Stimulated activated CD4-positive, alpha-beta T cell treated with anti-CD3 and anti-CD28 coated beads, TNF-alpha, amount 100 ng/mL, for 1 hour (primary cell): ENCODE data around the gene CRPPA.
"Not testable (repeated sequence)": the region's sequence is repeated elsewhere in the genome, so short reads cannot be mapped to it uniquely, and the experiment has no call there.

Source experiments
- DNase-seq, 3 donors: peaks; one replicate each; pipeline ENCODE4 v3.0.0-alpha.2; 2020; ENCODE audit warnings: low read depth in 3 of 3, low spot score in 1 of 3

Gene CRPPA

GRCh38 chr7:16421333-16422102 is at the start of gene CRPPA:
TSS of gene CRPPA (minus strand) at chr7:16421538. CDS start at chr7:16421322, 216 bp downstream.
- DNase-seq = peak in 1 of 3 donors; percentile 33

- no peak for DNase-seq
Observed at GRCh38 chr7:16465469-16466361, 44.4 kb upstream of the CRPPA start, which contains the start of gene SOSTDC1. TSS of gene SOSTDC1 (minus strand) at chr7:16465738. CDS start at chr7:16465668, 70 bp downstream.

- DNase-seq = no peak
Observed at GRCh38 chr7:16463949-16464715, 42.8 kb upstream of the CRPPA start.

- no peak for DNase-seq
Observed at GRCh38 chr7:16463520-16463919, 42.2 kb upstream of the CRPPA start.

- no peak for DNase-seq
Observed at GRCh38 chr7:16462431-16462889, 41.1 kb upstream of the CRPPA start.

GRCh38 chr7:16460789-16461493 is 39.6 kb upstream of the CRPPA start:
- DNase-seq = no peak

GRCh38 chr7:16456303-16456702 is 35.0 kb upstream of the CRPPA start:
- DNase-seq = not testable (repeated sequence)

GRCh38 chr7:16455591-16455990 is 34.3 kb upstream of the CRPPA start:
- DNase-seq = no peak

- DNase-seq = no peak
Observed at GRCh38 chr7:16450366-16450765, 29.0 kb upstream of the CRPPA start.

- no peak for DNase-seq
Observed at GRCh38 chr7:16447876-16448275, 26.5 kb upstream of the CRPPA start.

GRCh38 chr7:16446508-16446907 is 25.2 kb upstream of the CRPPA start:
- DNase-seq = no peak

- not testable (repeated sequence) for DNase-seq
Observed at GRCh38 chr7:16443871-16444270, 22.5 kb upstream of the CRPPA start.

GRCh38 chr7:16438988-16439387 is 17.6 kb upstream of the CRPPA start:
- no peak for DNase-seq

GRCh38 chr7:16436306-16436705 is 15.0 kb upstream of the CRPPA start:
- DNase-seq = no peak

- no peak for DNase-seq
Observed at GRCh38 chr7:16433568-16434122, 12.3 kb upstream of the CRPPA start.

- no peak for DNase-seq
Observed at GRCh38 chr7:16432425-16432731, 11.0 kb upstream of the CRPPA start.

GRCh38 chr7:16431646-16432424 is 10.5 kb upstream of the CRPPA start:
- DNase-seq = no peak

GRCh38 chr7:16430133-16430532 is 8.8 kb upstream of the CRPPA start:
- DNase-seq = no peak

GRCh38 chr7:16428672-16429071 is 7.3 kb upstream of the CRPPA start:
- DNase-seq = no peak

GRCh38 chr7:16428182-16428581 is 6.8 kb upstream of the CRPPA start:
- no peak for DNase-seq
